Hepatocyte (in vitro differentiated cells): ENCODE data around the gene PIAS4.

Experiments used
- CTCF ChIP-seq: fragments of 200-600 bp; sonication (generic); IDR thresholded peaks from 2 replicates; pipeline ENCODE4 v1.5.1; 2016; ENCODE audit warnings: antibody characterized with exemption, mild to moderate bottlenecking; ENCODE audit not compliant: poor library complexity
- EZH2phosphoT487 ChIP-seq: fragments of 200-600 bp; sonication (generic); IDR thresholded peaks from one replicate; pipeline ENCODE4 v1.6.1; 2018; ENCODE audit warnings: antibody characterized with exemption, mild to moderate bottlenecking, low read depth, moderate library complexity; ENCODE audit not compliant: unreplicated experiment, severe bottlenecking

- TF ChIP-seq CTCF (no peak), EZH2phosphoT487 (no peak)
Observed at GRCh38 chr19:4032436-4032835, 24.9 kb downstream of the PIAS4 start.
